Upper lobe of left lung (tissue), 4 donors: ENCODE data around the gene ZNF772.
"Not testable (repeated sequence)": the region's sequence is repeated elsewhere in the genome, so short reads cannot be mapped to it uniquely, and the experiment has no call there.

ENCODE experiments used
- CTCF ChIP-seq, 6 experiments: fragments of 450-650 bp in 4 of 6; fragments of 200-600 bp in 2 of 6; sonication (generic) in 2 of 6; IDR thresholded peaks; one replicate each; pipeline ENCODE4 v1.5.1; 2016 to 2019; ENCODE audit warnings: antibody characterized with exemption in 6 of 6
- EP300 ChIP-seq, 4 donors: sonication (generic); formaldehyde crosslinking; IDR thresholded peaks; one replicate each; pipeline ENCODE4 v1.5.1; 2017; ENCODE audit warnings: antibody characterized with exemption in 4 of 4, control low read depth in 2 of 4
- POLR2A ChIP-seq, 4 donors: fragments of 450-650 bp; IDR thresholded peaks; one replicate each; pipeline ENCODE4 v1.5.1; 2016 to 2017; ENCODE audit warnings: antibody characterized with exemption in 4 of 4, mild to moderate bottlenecking in 2 of 4
- POLR2AphosphoS5 ChIP-seq, 2 donors: sonication (generic); formaldehyde crosslinking; IDR thresholded peaks; one replicate each; pipeline ENCODE4 v1.5.1; 2017; ENCODE audit warnings: antibody characterized with exemption in 2 of 2

- TF ChIP-seq CTCF (IDR thresholded peaks at IDR 0.05), result peak in 2 of 6 experiments; percentile 11 to 31
- peak in 3 of 4 donors; percentile 44 to 70 (median 59) for TF ChIP-seq POLR2A (IDR thresholded peaks at IDR 0.05)
- peak; percentile 77 to 78 for TF ChIP-seq POLR2AphosphoS5 (IDR thresholded peaks at IDR 0.05)
- not testable (repeated sequence) for TF ChIP-seq EP300 (IDR thresholded peaks at IDR 0.05)
Observed at GRCh38 chr19:57487477-57488298, 10.3 kb upstream of the ZNF772 start, which contains the start of gene ZNF419.
